Small intestine (tissue), 7 donors: ENCODE results near the gene CDKN1B. TPM values are rescaled to one million over a fixed set of nuclear protein-coding genes. Genes with fewer than 3 reads are reported as not detected.

Source experiments
- DNase-seq, 2 donors: peaks; one replicate each; pipeline versions ENCODE4 v3.0.0 to v3.0.0-alpha.2; 2013
- FAIRE-seq: peaks from 2 replicates; lab custom pipeline; 2012; peaks lifted over from hg19 to GRCh38; lab: Jason Lieb, UNC
- H3K27ac ChIP-seq, 3 donors: one replicate each; pipeline ENCODE4 v1.5.1; 2013; ENCODE audit warnings: low read length in 2 of 3, mild to moderate bottlenecking in 2 of 3, control low read depth in 1 of 3, inconsistent platforms in 1 of 3, low read depth in 1 of 3, moderate library complexity in 1 of 3
- H3K27me3 ChIP-seq, 3 donors: one replicate each; pipeline ENCODE4 v1.6.1; 2013; ENCODE audit warnings: low read length in 3 of 3, inconsistent platforms in 1 of 3; ENCODE audit not compliant: control insufficient read depth in 3 of 3, insufficient read depth in 3 of 3
- H3K36me3 ChIP-seq, 3 donors: one replicate each; pipeline ENCODE4 v1.6.1; 2013; ENCODE audit warnings: low read length in 3 of 3, inconsistent platforms in 1 of 3, low read depth in 1 of 3, mild to moderate bottlenecking in 1 of 3, moderate library complexity in 1 of 3; ENCODE audit not compliant: control insufficient read depth in 3 of 3, insufficient read depth in 2 of 3
- H3K4me1 ChIP-seq, 3 donors: one replicate each; pipeline ENCODE4 v1.6.1; 2013; ENCODE audit warnings: low read length in 2 of 3, inconsistent platforms in 1 of 3, low read depth in 1 of 3, mild to moderate bottlenecking in 1 of 3, moderate library complexity in 1 of 3; ENCODE audit not compliant: control insufficient read depth in 3 of 3, insufficient read depth in 2 of 3
- H3K4me3 ChIP-seq, 3 donors: one replicate each; pipeline ENCODE4 v1.5.1; 2013; ENCODE audit warnings: low read length in 3 of 3, control low read depth in 1 of 3, inconsistent platforms in 1 of 3, low read depth in 1 of 3, mild to moderate bottlenecking in 1 of 3, moderate library complexity in 1 of 3
- H3K9me3 ChIP-seq, 2 donors: one replicate each; pipeline ENCODE4 v1.6.1; 2013; ENCODE audit warnings: low read depth in 1 of 2, low read length in 1 of 2; ENCODE audit not compliant: control insufficient read depth in 2 of 2, insufficient read depth in 1 of 2
- WGBS, 3 donors: extraction: QIAGEN DNeasy Blood & Tissue Kit; methylation state at CpG; one replicate each; pipeline ENCODE4 v1.1.7; 2013; 5-methylcytosine and 5-hydroxymethylcytosine counted together
- polyA plus RNA-seq, 4 donors: library from polyadenylated mRNA; stranded (reverse) in 3 of 4; unstranded in 1 of 4; fragments of 200-250 nt in 3 of 4; fragments of 120-200 nt in 1 of 4; gene quantifications; one replicate each; pipeline versions ENCODE4 v1.2.1 to v1.2.3, GENCODE V29; 2013
- donor health status: healthy with polysubstance abuse.
- donor health status: control.
- donor health status: control.
- donor health status: Bipolar disorder and iron deficiency.
- donor health status: healthy.

Gene CDKN1B
- polyA plus RNA-seq, 4 donors: 33.8 to 80.1 (median 50.2) TPM

GRCh38 chr12:12764824-12765223 is 47.7 kb downstream of the CDKN1B start:
- DNase-seq: no peak
- FAIRE-seq: no peak
- H3K4me1 ChIP-seq: no peaks in the 10 kb centered on the region
- H3K4me3 ChIP-seq: no peak overlapping the region
- H3K9me3 ChIP-seq: peaks cover 0 to 23% of the 10 kb centered on the region in 2 donors
- no peak overlapping the region for H3K27ac ChIP-seq
- no peaks in the 10 kb centered on the region for H3K27me3 ChIP-seq
- peaks cover 0 to 19% (median 0%) of the 10 kb centered on the region in 3 donors for H3K36me3 ChIP-seq

- 98% methylated on average over 6 of the region's 6 CpGs for WGBS, 3 donors
- Histone ChIP-seq H3K27me3 (no peaks in the 10 kb centered on the region), H3K27ac (no peak overlapping the region), H3K36me3 (peaks cover 0 to 6% (median 0%) of the 10 kb centered on the region in 3 donors), H3K4me1 (peaks cover 0 to 9% (median 1%) of the 10 kb centered on the region in 3 donors), H3K9me3 (peaks cover 0 to 27% of the 10 kb centered on the region in 2 donors), H3K4me3 (no peak overlapping the region)
- DNase-seq: no peak
- FAIRE-seq: no peak
Observed at GRCh38 chr12:12770262-12770661, 53.1 kb downstream of the CDKN1B start.

Other genes starting within 250 kb of the CDKN1B start
- 10 to 100 TPM; 22.5 to 83.4 (median 30.1) TPM for gene DUSP16, start 154.5 kb upstream of the CDKN1B start, polyA plus RNA-seq
- 10 to 100 TPM; 16.9 to 37.2 (median 23.4) TPM for gene CREBL2, start 105.5 kb upstream of the CDKN1B start, polyA plus RNA-seq
- gene GPR19, start 21.2 kb upstream of the CDKN1B start, polyA plus RNA-seq: under 1 TPM in 2 of 4 donors, not detected in 2; 0.59 to 0.95 TPM
- gene APOLD1, start 68.3 kb downstream of the CDKN1B start, polyA plus RNA-seq: 10 to 100 TPM in 1 of 4 donors, 1 to 10 TPM in 2, under 1 TPM in 1; 0.22 to 29.9 (median 4.8) TPM
- 10 to 100 TPM; 25.5 to 52.7 (median 33.6) TPM for gene DDX47, start 96.0 kb downstream of the CDKN1B start, polyA plus RNA-seq
- 10 to 100 TPM; 13.2 to 29.9 (median 22.2) TPM for gene GPRC5A, start 174.2 kb downstream of the CDKN1B start, polyA plus RNA-seq
- 1 to 10 TPM in 1 of 4 donors, under 1 TPM in 1, not detected in 2; 0.22 to 1.4 TPM for gene GPRC5D, start 234.8 kb downstream of the CDKN1B start, polyA plus RNA-seq